ENCODE results near the gene PKN1.

Gene PKN1

GRCh38 chr19:14479975-14480699, 47.0 kb downstream of the PKN1 start:
- Histone ChIP-seq H3K9me3 (ENCODE audit: control insufficient read depth, low read length) (no peaks in the 10 kb centered on the region), H3K9ac (ENCODE audit: low read length) (no peak overlapping the region), H3K36me3 (ENCODE audit: control insufficient read depth, insufficient read depth, low read length, severe bottlenecking) (peaks cover 31% of the 10 kb centered on the region), H3K27me3 (replicated peaks; ENCODE audit: control insufficient read depth, insufficient read depth, low read length) (no peaks in the 10 kb centered on the region), H3K4me3 (ENCODE audit: low read length) (no peak overlapping the region), H3K4me1 (ENCODE audit: control insufficient read depth, insufficient read depth, low read length) (peaks cover 11% of the 10 kb centered on the region)
- DNase-seq (ENCODE audit: low read depth), result peak; percentile 40

GRCh38 chr19:14480700-14481079, 47.6 kb downstream of the PKN1 start:
- Histone ChIP-seq H3K4me3 (ENCODE audit: low read length) (no peak overlapping the region), H3K9me3 (ENCODE audit: control insufficient read depth, low read length) (no peaks in the 10 kb centered on the region)

GRCh38 chr19:14482172-14482941, 49.3 kb downstream of the PKN1 start:
- H3K4me3 ChIP-seq (ENCODE audit: low read length), result no peak overlapping the region
- H3K36me3 ChIP-seq (ENCODE audit: control insufficient read depth, insufficient read depth, low read length, severe bottlenecking), result peaks cover 31% of the 10 kb centered on the region
- no peaks in the 10 kb centered on the region for H3K27me3 ChIP-seq (replicated peaks; ENCODE audit: control insufficient read depth, insufficient read depth, low read length)
- H3K9me3 ChIP-seq (ENCODE audit: control insufficient read depth, low read length), result no peaks in the 10 kb centered on the region
- H3K4me1 ChIP-seq (ENCODE audit: control insufficient read depth, insufficient read depth, low read length), result peaks cover 7% of the 10 kb centered on the region
- H3K9ac ChIP-seq (ENCODE audit: low read length), result no peak overlapping the region
- no peak for DNase-seq (ENCODE audit: low read depth)

More at GRCh38 chr19:14480700-14481079, 47.6 kb downstream of the PKN1 start:
- H3K4me1 ChIP-seq (ENCODE audit: control insufficient read depth, insufficient read depth, low read length), result peaks cover 11% of the 10 kb centered on the region
- peaks cover 31% of the 10 kb centered on the region for H3K36me3 ChIP-seq (ENCODE audit: control insufficient read depth, insufficient read depth, low read length, severe bottlenecking)
- H3K9ac ChIP-seq (ENCODE audit: low read length), result no peak overlapping the region
- H3K27me3 ChIP-seq (replicated peaks; ENCODE audit: control insufficient read depth, insufficient read depth, low read length), result no peaks in the 10 kb centered on the region
- no peak for DNase-seq (ENCODE audit: low read depth)

GRCh38 chr19:14487370-14488125, 54.4 kb downstream of the PKN1 start:
- peaks cover 32% of the 10 kb centered on the region for H3K36me3 ChIP-seq (ENCODE audit: control insufficient read depth, insufficient read depth, low read length, severe bottlenecking)
- peaks cover 6% of the 10 kb centered on the region for H3K4me1 ChIP-seq (ENCODE audit: control insufficient read depth, insufficient read depth, low read length)
- H3K27me3 ChIP-seq (replicated peaks; ENCODE audit: control insufficient read depth, insufficient read depth, low read length), result no peaks in the 10 kb centered on the region
- no peak overlapping the region for H3K9ac ChIP-seq (ENCODE audit: low read length)
- no peak for DNase-seq (ENCODE audit: low read depth)
- no peaks in the 10 kb centered on the region for H3K9me3 ChIP-seq (ENCODE audit: control insufficient read depth, low read length)
- H3K4me3 ChIP-seq (ENCODE audit: low read length), result no peak overlapping the region

GRCh38 chr19:14492756-14493337, 59.7 kb downstream of the PKN1 start:
- peaks cover 35% of the 10 kb centered on the region for H3K36me3 ChIP-seq (ENCODE audit: control insufficient read depth, insufficient read depth, low read length, severe bottlenecking)
- no peaks in the 10 kb centered on the region for H3K9me3 ChIP-seq (ENCODE audit: control insufficient read depth, low read length)
- H3K27me3 ChIP-seq (replicated peaks; ENCODE audit: control insufficient read depth, insufficient read depth, low read length), result no peaks in the 10 kb centered on the region
- H3K4me3 ChIP-seq (ENCODE audit: low read length), result no peak overlapping the region
- DNase-seq (ENCODE audit: low read depth), result no peak
- peaks cover 23% of the 10 kb centered on the region for H3K4me1 ChIP-seq (ENCODE audit: control insufficient read depth, insufficient read depth, low read length)
- no peak overlapping the region for H3K9ac ChIP-seq (ENCODE audit: low read length)

GRCh38 chr19:14494411-14494810, 61.3 kb downstream of the PKN1 start:
- no peaks in the 10 kb centered on the region for H3K9me3 ChIP-seq (ENCODE audit: control insufficient read depth, low read length)
- peaks cover 20% of the 10 kb centered on the region for H3K36me3 ChIP-seq (ENCODE audit: control insufficient read depth, insufficient read depth, low read length, severe bottlenecking)
- no peaks in the 10 kb centered on the region for H3K27me3 ChIP-seq (replicated peaks; ENCODE audit: control insufficient read depth, insufficient read depth, low read length)
- no peak for DNase-seq (ENCODE audit: low read depth)
- H3K4me1 ChIP-seq (ENCODE audit: control insufficient read depth, insufficient read depth, low read length), result peaks cover 26% of the 10 kb centered on the region
- H3K4me3 ChIP-seq (ENCODE audit: low read length), result peak overlapping the region; percentile 91
- peak overlapping the region; percentile 88 for H3K9ac ChIP-seq (ENCODE audit: low read length)

DNA sequence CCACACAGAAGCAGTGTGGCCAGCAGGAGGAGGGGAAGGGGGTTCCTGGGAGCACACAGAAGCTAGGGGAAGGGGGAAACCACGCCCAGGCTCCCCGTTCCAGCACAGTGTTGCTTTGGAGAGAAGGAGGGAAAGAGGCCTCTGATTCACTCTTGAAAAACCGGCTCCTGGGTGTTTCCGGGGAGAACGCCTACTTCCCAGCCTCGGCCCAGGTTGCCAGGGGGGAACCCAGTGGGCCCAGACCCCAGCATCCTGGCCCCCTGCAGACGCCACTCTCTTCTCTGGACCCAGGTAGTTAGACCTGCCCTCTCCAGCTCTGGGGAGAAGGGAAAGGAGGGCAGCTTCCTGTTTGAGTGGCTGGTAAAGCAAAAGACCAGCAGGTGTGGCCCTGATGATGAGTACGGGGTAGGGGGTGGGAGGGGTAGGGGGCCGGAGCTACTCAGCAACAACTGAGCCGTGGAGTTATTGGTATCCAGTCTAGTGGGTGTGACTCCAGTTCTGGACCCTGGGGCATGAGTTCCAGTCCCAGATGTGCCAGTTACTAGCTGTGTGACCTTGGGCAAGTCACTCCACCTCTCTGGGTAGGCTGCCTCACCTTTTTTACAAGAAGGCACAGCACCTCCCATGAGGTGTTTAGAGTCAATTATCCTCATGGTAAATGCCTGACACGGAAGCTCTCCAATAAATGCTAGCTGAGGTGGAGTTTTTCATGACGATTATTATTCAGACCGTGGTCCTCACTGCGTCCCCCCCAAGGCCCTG, 62.0 kb downstream of the PKN1 start:
- Histone ChIP-seq H3K4me1 (ENCODE audit: control insufficient read depth, insufficient read depth, low read length) (peaks cover 26% of the 10 kb centered on the region), H3K4me3 (ENCODE audit: low read length) (peak overlapping the region; percentile 91), H3K9me3 (ENCODE audit: control insufficient read depth, low read length) (no peaks in the 10 kb centered on the region), H3K9ac (ENCODE audit: low read length) (peak overlapping the region; percentile 88), H3K27me3 (replicated peaks; ENCODE audit: control insufficient read depth, insufficient read depth, low read length) (no peaks in the 10 kb centered on the region), H3K36me3 (ENCODE audit: control insufficient read depth, insufficient read depth, low read length, severe bottlenecking) (peaks cover 13% of the 10 kb centered on the region)
- no peak for DNase-seq (ENCODE audit: low read depth)

- Histone ChIP-seq H3K4me1 (ENCODE audit: control insufficient read depth, insufficient read depth, low read length) (peaks cover 26% of the 10 kb centered on the region), H3K36me3 (ENCODE audit: control insufficient read depth, insufficient read depth, low read length, severe bottlenecking) (peaks cover 10% of the 10 kb centered on the region), H3K9me3 (ENCODE audit: control insufficient read depth, low read length) (no peaks in the 10 kb centered on the region), H3K27me3 (replicated peaks; ENCODE audit: control insufficient read depth, insufficient read depth, low read length) (no peaks in the 10 kb centered on the region), H3K4me3 (ENCODE audit: low read length) (peak overlapping the region; percentile 91), H3K9ac (ENCODE audit: low read length) (peak overlapping the region; percentile 88)
- no peak for DNase-seq (ENCODE audit: low read depth)
Observed at GRCh38 chr19:14495672-14496028, 62.5 kb downstream of the PKN1 start.

GRCh38 chr19:14496029-14496833, 63.1 kb downstream of the PKN1 start, which contains the start of gene GIPC1:
GIPC1 (minus strand) TSS chr19:14496127; CDS start chr19:14482976, 13,151 bp downstream.
- H3K36me3 ChIP-seq (ENCODE audit: control insufficient read depth, insufficient read depth, low read length, severe bottlenecking), result peaks cover 7% of the 10 kb centered on the region
- peak within 1 kb of the TSS; percentile 91 for H3K4me3 ChIP-seq (ENCODE audit: low read length)
- peaks cover 26% of the 10 kb centered on the region for H3K4me1 ChIP-seq (ENCODE audit: control insufficient read depth, insufficient read depth, low read length)
- H3K27me3 ChIP-seq (replicated peaks; ENCODE audit: control insufficient read depth, insufficient read depth, low read length), result no peaks in the 10 kb centered on the region
- peak; percentile 99 for DNase-seq (ENCODE audit: low read depth)
- H3K9me3 ChIP-seq (ENCODE audit: control insufficient read depth, low read length), result no peaks in the 10 kb centered on the region
- H3K9ac ChIP-seq (ENCODE audit: low read length), result peak within 1 kb of the TSS; percentile 88

GRCh38 chr19:14496834-14497227, 63.7 kb downstream of the PKN1 start:
- Histone ChIP-seq H3K36me3 (ENCODE audit: control insufficient read depth, insufficient read depth, low read length, severe bottlenecking) (peaks cover 5% of the 10 kb centered on the region), H3K4me1 (ENCODE audit: control insufficient read depth, insufficient read depth, low read length) (peaks cover 26% of the 10 kb centered on the region), H3K27me3 (replicated peaks; ENCODE audit: control insufficient read depth, insufficient read depth, low read length) (no peaks in the 10 kb centered on the region), H3K9me3 (ENCODE audit: control insufficient read depth, low read length) (no peaks in the 10 kb centered on the region), H3K9ac (ENCODE audit: low read length) (peak overlapping the region; percentile 31), H3K4me3 (ENCODE audit: low read length) (peak overlapping the region; percentile 71)
- DNase-seq (ENCODE audit: low read depth), result no peak
